Stomach (tissue), 9 donors: ENCODE measurements around the gene OPCML. TPM values are rescaled to one million over a fixed set of nuclear protein-coding genes. Genes with fewer than 3 reads are reported as not detected.

Experiments
- DNase-seq, 2 donors: peaks; one replicate each; pipeline versions ENCODE4 v3.0.0 to v3.0.0-alpha.2; 2013 to 2019
- H3K27ac ChIP-seq, 5 donors: fragments of 200-600 bp in 4 of 5; sonication (generic) in 4 of 5; one replicate each; pipeline ENCODE4 v1.5.1; 2013 to 2019; ENCODE audit warnings: mild to moderate bottlenecking in 1 of 5, moderate library complexity in 1 of 5
- H3K27me3 ChIP-seq, 3 donors: fragments of 200-600 bp; sonication (generic); one replicate each; pipeline ENCODE4 v1.5.1; 2017 to 2019; ENCODE audit warnings: mixed run types in 1 of 3
- H3K36me3 ChIP-seq, 4 donors: fragments of 200-600 bp; sonication (generic); 1 replicate in 3 of 4; 2 replicates in 1 of 4; pipeline ENCODE4 v1.5.1; 2016 to 2019
- H3K4me1 ChIP-seq, 4 donors: fragments of 200-600 bp; sonication (generic); one replicate each; pipeline ENCODE4 v1.5.1; 2016 to 2019
- H3K4me3 ChIP-seq, 4 donors: fragments of 200-600 bp; sonication (generic) in 3 of 4; one replicate each; pipeline ENCODE4 v1.5.1; 2016 to 2019; ENCODE audit warnings: mild to moderate bottlenecking in 1 of 4
- H3K9me3 ChIP-seq, 4 donors: fragments of 200-600 bp; sonication (generic); one replicate each; pipeline ENCODE4 v1.5.1; 2016 to 2019
- CTCF ChIP-seq, 7 experiments: fragments of 450-650 bp in 4 of 7; fragments of 200-600 bp in 3 of 7; sonication (generic) in 3 of 7; IDR thresholded peaks; one replicate each; pipeline ENCODE4 v1.5.1; 2016 to 2019; ENCODE audit warnings: antibody characterized with exemption in 7 of 7, control low read depth in 2 of 7, mild to moderate bottlenecking in 1 of 7
- EP300 ChIP-seq: sonication (generic); formaldehyde crosslinking; IDR thresholded peaks from one replicate; pipeline ENCODE4 v1.6.1; 2017; ENCODE audit warnings: antibody characterized with exemption
- POLR2A ChIP-seq, 4 donors: fragments of 450-650 bp; IDR thresholded peaks; one replicate each; pipeline ENCODE4 v1.6.1; 2016; ENCODE audit warnings: antibody characterized with exemption in 4 of 4, control low read depth in 2 of 4, mild to moderate bottlenecking in 1 of 4, moderate library complexity in 1 of 4
- POLR2AphosphoS5 ChIP-seq, 3 donors: sonication (generic); formaldehyde crosslinking; IDR thresholded peaks; one replicate each; pipeline ENCODE4 v1.6.1; 2016; ENCODE audit warnings: antibody characterized with exemption in 3 of 3
- WGBS, 5 donors: extraction: QIAGEN DNeasy Blood & Tissue Kit in 3 of 5; methylation state at CpG; one replicate each; pipeline versions ENCODE4 v1.1.5 to v1.1.7; 2013 to 2018; 5-methylcytosine and 5-hydroxymethylcytosine counted together
- intact Hi-C: fragments of 100-400 bp; cut with DNase I; formaldehyde crosslinking; loops from one replicate; pipeline ENCODE4 v1.15.1; 2023; ENCODE audit warnings: low total_unique reads
- polyA plus RNA-seq, 3 donors: library from polyadenylated mRNA; stranded (reverse); fragments of 200-250 nt; gene quantifications; one replicate each; pipeline ENCODE4 v1.2.3, GENCODE V29; 2013
- total RNA-seq, 5 donors: library from RNA; depleted of rRNA; stranded (reverse); fragments of >200 nt; gene quantifications; one replicate each; pipeline versions ENCODE4 v1.1.0 to v1.2.3, GENCODE V29; 2014 to 2016
- donor health status: healthy with polysubstance abuse.
- donor health status: Bipolar disorder and iron deficiency.
- donor health status: healthy.

Gene OPCML
- total and polyA plus RNA-seq, 8 donors = 0.03 to 0.92 (median 0.55) TPM; not detected in 3

GRCh38 chr11:133516845-133517244, 15.5 kb downstream of the OPCML start:
- H3K4me3 ChIP-seq = no peak overlapping the region
- peaks cover 3 to 16% (median 10%) of the 10 kb centered on the region in 4 donors for H3K4me1 ChIP-seq
- no peaks in the 10 kb centered on the region for H3K9me3 ChIP-seq
- no peak overlapping the region for H3K27ac ChIP-seq
- TF ChIP-seq EP300 (no peak), POLR2A (IDR thresholded peaks at IDR 0.05) (no peak), POLR2AphosphoS5 (IDR thresholded peaks at IDR 0.05) (no peak), CTCF (IDR thresholded peaks at IDR 0.05) (no peak)
- DNase-seq = no peak
- intact Hi-C loops = no loop called here
- H3K36me3 ChIP-seq = no peaks in the 10 kb centered on the region
- H3K27me3 ChIP-seq = peaks cover 0 to 3% (median 0%) of the 10 kb centered on the region in 3 donors
- WGBS, 5 donors = 77 to 88% (median 85%) methylated on average over 8 of the region's 8 CpGs

DNA sequence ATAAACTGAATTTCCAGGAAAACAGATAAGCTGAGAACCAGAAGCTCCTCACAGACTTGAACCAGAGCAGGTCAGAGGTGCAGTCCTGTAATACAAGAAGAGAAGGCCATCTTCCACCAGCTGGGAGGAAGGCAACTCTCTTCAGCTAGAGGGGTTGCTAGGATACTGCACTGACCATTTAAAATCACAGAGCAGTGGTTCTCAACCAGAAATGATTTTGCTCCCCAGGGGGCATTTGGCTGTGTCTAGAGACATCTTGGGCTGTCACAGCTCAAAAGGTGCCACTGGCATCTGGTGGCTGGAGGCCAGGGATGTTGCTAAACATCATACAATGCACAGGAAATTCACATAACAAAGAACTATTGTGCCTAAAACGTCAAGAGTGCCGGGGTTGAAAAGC, 17.2 kb downstream of the OPCML start:
- Histone ChIP-seq H3K27ac (no peak overlapping the region), H3K4me1 (peaks cover 0 to 5% (median 2%) of the 10 kb centered on the region in 4 donors), H3K4me3 (no peak overlapping the region), H3K9me3 (no peaks in the 10 kb centered on the region), H3K36me3 (no peaks in the 10 kb centered on the region), H3K27me3 (peaks cover 0 to 6% (median 0%) of the 10 kb centered on the region in 3 donors)
- intact Hi-C loops = no loop called here
- 24 to 45% (median 35%) methylated on average over 2 of the region's 2 CpGs for WGBS, 5 donors
- no peak for TF ChIP-seq POLR2A (IDR thresholded peaks at IDR 0.05)
- TF ChIP-seq POLR2AphosphoS5 (IDR thresholded peaks at IDR 0.05) = no peak
- no peak for TF ChIP-seq EP300
- no peak for TF ChIP-seq CTCF (IDR thresholded peaks at IDR 0.05)
- DNase-seq = peak in 1 of 2 donors; percentile 12

GRCh38 chr11:133509924-133510697, 22.2 kb downstream of the OPCML start:
- Histone ChIP-seq H3K27me3 (peaks cover 0 to 6% (median 0%) of the 10 kb centered on the region in 3 donors), H3K4me3 (no peak overlapping the region), H3K27ac (no peak overlapping the region), H3K9me3 (no peaks in the 10 kb centered on the region), H3K4me1 (no peaks in the 10 kb centered on the region), H3K36me3 (no peaks in the 10 kb centered on the region)
- 41 to 64% (median 50%) methylated on average over 3 of the region's 3 CpGs for WGBS, 5 donors
- no peak for DNase-seq
- intact Hi-C loops = no loop called here
- TF ChIP-seq POLR2AphosphoS5 (IDR thresholded peaks at IDR 0.05) = no peak
- TF ChIP-seq POLR2A (IDR thresholded peaks at IDR 0.05) = no peak
- TF ChIP-seq CTCF (IDR thresholded peaks at IDR 0.05) = no peak
- no peak for TF ChIP-seq EP300

- Histone ChIP-seq H3K9me3 (no peaks in the 10 kb centered on the region), H3K27me3 (peaks cover 0 to 3% (median 0%) of the 10 kb centered on the region in 3 donors), H3K4me1 (no peaks in the 10 kb centered on the region), H3K36me3 (no peaks in the 10 kb centered on the region), H3K4me3 (no peak overlapping the region), H3K27ac (no peak overlapping the region)
- DNase-seq = peak in 1 of 2 donors; percentile 21
- WGBS, 5 donors = 73 to 83% (median 80%) methylated on average over 11 of the region's 11 CpGs
- TF ChIP-seq POLR2AphosphoS5 (IDR thresholded peaks at IDR 0.05) = no peak
- TF ChIP-seq POLR2A (IDR thresholded peaks at IDR 0.05) = no peak
- no peak for TF ChIP-seq EP300
- no peak for TF ChIP-seq CTCF (IDR thresholded peaks at IDR 0.05)
- intact Hi-C loops = no loop called here
Measured at GRCh38 chr11:133508468-133508867, 23.8 kb downstream of the OPCML start.
